Esophagus squamous epithelium (tissue), 4 donors: ENCODE measurements around the gene SMYD3.

Experiments used
- POLR2A ChIP-seq, 4 donors: fragments of 450-650 bp; IDR thresholded peaks; one replicate each; pipeline ENCODE4 v1.6.1; 2017; ENCODE audit warnings: antibody characterized with exemption in 4 of 4, mild to moderate bottlenecking in 4 of 4, moderate library complexity in 3 of 4
- TF ChIP-seq, protein P1 (sequence below), 6 experiments: fragments of 450-650 bp in 4 of 6; fragments of 200-600 bp in 2 of 6; sonication (generic) in 2 of 6; IDR thresholded peaks; one replicate each; pipeline ENCODE4 v1.5.1; 2016 to 2019; ENCODE audit warnings: antibody characterized with exemption in 6 of 6, mild to moderate bottlenecking in 4 of 6, moderate library complexity in 4 of 6

DNA sequence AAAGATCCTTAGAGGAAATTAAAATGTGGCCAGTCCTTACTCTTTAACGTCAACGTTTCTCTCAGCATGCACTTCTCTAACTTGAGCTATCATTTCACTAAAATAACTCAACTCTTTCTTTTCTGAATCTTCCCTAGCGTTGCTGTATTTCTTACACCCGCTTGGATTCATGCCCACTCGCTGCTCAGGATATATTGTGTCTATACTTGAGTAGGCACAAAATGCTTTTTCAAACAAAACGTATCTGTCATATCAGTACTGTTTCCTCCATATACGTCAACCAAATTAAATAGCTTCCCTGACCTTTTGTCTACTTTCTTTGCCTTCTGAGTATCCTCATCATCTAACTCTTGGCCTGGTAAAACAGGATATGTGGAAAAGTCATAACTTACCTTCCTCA lies 549.7 kb downstream of the SMYD3 start:
- TF ChIP-seq POLR2A (IDR thresholded peaks at IDR 0.05) = no peak
- TF ChIP-seq, protein P1, sequence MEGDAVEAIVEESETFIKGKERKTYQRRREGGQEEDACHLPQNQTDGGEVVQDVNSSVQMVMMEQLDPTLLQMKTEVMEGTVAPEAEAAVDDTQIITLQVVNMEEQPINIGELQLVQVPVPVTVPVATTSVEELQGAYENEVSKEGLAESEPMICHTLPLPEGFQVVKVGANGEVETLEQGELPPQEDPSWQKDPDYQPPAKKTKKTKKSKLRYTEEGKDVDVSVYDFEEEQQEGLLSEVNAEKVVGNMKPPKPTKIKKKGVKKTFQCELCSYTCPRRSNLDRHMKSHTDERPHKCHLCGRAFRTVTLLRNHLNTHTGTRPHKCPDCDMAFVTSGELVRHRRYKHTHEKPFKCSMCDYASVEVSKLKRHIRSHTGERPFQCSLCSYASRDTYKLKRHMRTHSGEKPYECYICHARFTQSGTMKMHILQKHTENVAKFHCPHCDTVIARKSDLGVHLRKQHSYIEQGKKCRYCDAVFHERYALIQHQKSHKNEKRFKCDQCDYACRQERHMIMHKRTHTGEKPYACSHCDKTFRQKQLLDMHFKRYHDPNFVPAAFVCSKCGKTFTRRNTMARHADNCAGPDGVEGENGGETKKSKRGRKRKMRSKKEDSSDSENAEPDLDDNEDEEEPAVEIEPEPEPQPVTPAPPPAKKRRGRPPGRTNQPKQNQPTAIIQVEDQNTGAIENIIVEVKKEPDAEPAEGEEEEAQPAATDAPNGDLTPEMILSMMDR (IDR thresholded peaks at IDR 0.05) = no peak
